CD4-positive, alpha-beta T cell treated with Interleukin-21 for 1 hour (primary cell): Measurements from ENCODE around the gene GYS2.
"Not testable (repeated sequence)": the region's sequence is repeated elsewhere in the genome, so short reads cannot be mapped to it uniquely, and the experiment has no call there.

Source experiments
- DNase-seq: peaks from one replicate; pipeline ENCODE4 v3.0.0-alpha.2; 2020

Gene GYS2

DNA sequence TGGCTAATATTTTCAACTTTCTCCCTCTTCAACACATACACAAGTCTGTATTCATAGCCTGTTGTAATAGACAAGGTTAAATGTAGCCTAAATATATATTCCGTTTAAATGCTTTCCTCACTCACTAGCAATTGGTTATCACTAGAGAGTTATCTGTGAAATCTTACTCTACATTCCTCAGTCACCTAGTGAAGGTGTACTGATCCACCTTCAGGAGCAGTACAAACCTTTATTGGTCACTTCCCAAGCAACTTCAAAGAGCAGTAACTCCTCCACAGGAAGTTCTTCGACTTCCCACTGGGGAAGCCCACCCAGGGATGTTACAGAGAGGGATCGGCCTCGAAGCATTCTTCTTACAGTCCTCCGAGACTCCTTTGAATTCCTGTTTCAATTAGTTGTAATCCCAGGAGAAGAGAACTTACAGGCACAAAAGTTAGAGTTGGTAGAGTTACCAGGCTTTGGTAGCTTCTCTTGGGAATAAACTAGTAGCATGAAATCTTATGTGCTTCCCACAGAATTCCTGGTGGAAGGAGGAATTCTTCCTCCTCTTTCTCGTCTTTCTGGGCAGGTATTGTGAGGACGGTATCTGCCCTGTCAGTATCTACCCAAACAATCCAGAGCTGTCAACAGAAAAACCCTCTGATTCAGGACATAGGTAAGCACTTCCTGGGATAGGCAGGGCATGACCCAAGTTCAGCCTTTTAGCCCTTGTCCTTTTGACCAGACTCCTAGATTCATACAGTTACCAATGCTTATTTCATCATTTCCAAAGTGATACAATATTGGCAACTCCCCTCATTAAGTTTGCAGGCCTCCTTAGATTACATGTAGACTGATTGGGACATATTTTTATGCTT lies at the start of gene GYS2:
Gene GYS2 (minus strand): TSS at position 603 of the 857 bp plus-strand sequence. CDS start 255 bp downstream, at position 348.
- no peak for DNase-seq

DNA sequence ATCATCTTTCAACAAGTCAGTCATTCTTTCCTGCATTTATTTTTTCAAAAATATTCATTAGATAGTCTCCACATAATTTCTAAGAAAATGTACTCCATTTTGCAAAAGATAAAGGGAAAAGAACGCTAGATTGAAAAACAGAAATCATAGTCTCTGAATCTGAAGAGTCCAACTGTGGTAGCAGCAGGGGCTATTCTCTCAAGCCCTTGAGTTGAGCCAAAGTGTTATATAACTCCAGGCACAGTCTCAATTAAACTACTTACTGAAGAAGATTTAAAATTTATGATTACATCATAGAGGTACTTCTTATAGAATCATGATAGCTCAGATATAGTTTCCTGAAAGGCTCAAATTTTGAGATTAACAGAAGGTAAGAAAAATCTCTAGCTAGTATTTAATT lies 47.2 kb upstream of the GYS2 start:
- DNase-seq: no peak

DNA sequence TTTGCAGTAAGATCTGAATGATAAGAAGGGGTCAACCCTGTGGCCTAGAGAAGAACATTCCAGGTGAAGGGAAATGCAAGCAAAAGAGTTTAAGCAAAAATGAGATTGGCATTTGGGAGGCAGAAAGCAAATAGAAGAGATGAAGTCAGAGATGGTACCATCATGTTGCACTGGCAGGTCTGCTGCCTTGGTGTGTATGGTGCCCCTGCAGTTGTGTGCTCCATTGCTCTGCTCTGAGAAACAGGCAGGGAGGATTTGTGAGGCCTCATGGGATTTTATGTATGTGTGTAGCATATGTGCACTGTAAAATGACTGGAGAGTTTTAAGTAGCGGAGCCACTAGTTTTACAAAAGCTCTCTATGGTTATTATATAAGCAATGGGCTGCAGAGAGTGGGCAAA lies 46.4 kb upstream of the GYS2 start:
- no peak for DNase-seq

DNA sequence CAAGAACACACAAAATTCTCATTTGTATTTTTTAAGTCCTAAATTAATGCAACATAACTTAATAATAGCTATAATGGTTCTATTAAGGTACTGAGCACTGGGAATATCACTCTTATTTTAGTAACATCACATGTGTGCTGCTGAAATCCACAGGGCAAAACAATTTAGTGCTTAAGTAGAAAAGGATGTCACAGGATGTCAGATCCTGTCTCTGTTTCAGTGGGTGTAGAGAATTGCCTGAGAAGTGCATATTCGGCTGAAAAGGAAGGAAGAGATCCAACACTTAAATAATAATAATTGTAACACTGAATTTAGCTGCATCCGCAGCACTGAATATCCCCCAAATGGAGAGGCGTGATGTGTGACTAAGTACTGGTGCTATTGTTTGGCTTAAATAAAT lies 44.4 kb upstream of the GYS2 start:
- DNase-seq: no peak

DNA sequence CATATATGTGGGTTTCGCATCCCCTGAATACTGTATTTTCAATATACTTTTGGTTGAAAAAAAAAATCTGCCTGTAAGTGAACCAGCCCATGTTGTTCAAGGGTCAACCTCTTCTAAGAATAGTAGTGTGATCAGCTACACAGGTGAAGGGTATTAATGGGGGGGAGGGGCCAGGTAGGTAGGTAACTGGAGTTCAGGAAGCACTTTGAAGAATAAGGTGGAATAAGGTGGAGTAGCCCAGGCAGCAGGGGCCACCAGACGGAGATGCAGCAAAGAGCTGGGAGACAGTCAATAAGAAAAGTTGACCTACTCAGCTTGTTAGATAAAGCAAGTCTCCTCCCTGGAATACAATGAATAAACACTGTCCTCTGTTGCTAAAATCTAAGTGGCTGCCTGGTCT lies 43.7 kb upstream of the GYS2 start:
- no peak for DNase-seq

DNA sequence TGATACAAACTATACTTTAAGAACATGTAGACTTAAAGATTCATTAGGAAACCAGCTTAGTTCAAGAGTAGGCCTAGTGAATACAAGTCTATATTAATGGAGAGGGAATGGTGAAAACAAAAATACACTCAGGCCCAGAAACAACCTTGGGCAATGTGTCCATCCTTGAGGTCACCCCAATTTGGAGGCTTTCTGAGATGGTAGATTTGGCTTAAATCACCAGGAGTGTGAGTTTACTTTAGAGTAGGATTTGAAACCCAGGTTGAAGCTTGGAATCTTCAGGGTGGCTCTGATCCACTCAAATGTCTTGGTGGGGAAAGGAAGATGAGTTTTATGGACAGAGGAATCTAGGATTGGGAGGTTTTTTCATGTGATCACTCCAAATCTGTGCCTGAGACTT lies 42.5 kb upstream of the GYS2 start:
- DNase-seq: no peak

DNA sequence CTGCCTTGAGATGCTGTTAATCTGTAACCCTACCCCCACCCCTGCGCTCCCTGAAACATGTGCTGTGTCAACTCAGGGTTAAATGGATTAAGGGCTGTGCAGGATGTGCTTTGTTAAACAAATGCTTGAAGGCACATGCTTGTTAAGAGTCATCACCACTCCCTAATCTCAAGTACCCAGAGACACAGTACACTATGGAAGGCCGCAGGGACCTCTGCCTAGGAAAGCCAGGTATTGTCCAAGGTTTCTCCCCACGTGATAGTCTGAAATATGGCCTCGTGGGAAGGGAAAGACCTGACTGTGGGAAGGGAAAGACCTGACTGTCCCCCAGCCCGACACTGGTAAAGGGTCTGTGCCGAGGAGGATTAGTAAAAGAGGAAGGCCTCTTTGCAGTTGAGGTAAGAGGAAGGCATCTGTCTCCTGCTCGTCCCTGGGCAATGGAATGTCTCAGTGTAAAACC lies 40.4 kb upstream of the GYS2 start:
- not testable (repeated sequence) for DNase-seq

DNA sequence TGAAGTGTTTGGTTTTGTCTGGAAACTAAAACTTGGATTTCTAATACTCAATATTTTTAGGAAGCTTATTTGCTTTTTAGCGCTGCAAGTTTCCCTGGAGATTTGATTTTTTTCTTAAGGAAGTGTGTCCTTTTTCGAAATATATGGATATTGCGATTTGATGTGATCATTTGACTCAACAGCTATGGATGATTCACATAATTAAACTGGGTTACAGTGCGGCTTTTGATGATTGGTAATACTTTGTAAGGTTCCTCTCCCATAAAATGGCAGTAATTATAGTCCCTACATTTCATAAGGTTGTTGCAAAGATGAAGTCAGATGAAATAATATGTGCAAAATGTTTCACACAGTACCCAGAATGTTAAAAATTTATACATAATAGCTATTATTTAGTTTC lies 39.9 kb upstream of the GYS2 start:
- DNase-seq: no peak

DNA sequence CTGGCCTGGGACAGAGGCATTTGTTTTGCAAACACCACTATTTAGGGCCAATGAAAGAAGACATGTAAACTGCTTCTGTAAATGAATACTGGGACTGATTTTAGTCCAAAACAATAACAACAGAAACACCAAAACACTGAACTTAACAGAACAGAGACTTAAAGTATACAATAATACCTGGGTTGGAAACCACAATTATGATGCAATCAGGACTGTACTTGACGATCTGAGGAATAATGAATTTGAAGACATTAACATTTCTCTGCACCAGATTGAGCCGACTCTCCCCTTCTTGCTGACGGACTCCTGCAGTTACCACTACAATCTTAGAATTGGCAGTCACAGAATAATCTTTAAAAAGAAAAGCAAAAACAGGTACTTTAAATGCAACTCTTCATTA lies 39.1 kb upstream of the GYS2 start:
- no peak for DNase-seq

DNA sequence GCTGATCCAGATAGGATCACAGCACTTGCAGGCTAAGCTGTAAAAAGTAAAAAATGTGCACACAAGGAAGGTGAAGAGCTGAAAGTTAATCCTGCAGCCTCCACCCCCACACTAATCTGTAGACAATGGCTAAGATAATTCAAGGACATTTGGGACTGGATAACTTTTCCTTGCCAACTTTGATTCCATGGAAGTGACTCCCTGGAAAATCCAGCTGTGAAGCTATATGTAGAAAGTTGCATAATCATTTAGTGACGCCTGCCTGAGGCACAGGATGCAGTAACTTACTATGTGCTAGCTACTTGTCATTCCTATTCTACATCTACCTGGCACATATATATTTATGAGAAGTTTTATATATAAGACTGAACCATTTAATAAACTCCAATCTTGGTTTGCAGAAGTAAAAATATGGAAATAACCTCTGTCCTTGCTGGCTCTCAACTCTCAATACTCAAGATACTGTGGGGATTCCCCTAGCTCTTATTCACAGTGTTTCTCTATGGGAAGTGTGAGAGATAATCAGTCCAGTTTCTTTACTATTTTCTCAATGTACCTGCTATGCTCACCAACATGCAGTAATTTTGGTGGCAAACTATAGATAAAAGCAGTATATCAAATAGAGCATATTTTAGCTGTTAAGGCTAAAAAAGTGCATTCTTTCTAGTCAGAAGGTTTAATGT lies 38.2 kb upstream of the GYS2 start:
- DNase-seq: no peak

DNA sequence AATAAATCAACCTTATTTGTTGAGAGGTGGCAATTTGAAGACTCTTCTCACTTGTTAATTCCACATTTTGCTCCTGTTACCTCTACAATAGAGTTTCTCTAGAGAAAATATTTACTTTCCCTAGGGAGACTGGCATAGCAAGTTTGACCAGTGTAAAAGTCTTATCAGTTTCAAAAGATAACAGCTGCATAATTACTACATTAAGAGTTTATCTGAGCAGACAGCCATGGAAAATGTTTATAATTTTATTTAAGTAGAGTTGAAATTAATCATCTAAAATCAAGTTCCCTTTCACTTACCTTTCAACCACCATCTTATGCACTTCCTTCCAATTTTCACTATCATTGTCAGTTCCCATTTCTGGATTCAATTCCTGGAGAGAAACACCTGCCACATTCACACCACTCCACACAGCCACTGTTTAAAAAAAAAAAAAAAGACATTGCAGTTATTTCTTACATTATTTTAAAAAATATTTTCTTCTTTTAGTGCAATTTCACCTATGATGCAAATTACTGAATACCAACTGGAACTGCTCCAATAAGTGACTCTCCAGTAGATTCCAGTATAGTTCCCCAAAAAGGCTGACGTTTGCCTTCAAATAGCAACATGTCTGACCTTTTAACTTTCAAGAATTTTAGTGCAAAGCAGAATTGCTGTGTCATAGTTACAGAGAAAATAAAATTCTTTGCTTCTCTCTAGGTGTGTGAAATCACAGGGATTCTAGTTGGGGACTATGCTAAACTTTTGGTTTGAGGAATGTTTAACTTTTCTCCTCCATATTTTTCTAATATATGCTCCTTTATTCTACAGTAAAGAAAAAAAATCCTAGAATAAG lies 33.6 kb upstream of the GYS2 start:
- DNase-seq: no peak

DNA sequence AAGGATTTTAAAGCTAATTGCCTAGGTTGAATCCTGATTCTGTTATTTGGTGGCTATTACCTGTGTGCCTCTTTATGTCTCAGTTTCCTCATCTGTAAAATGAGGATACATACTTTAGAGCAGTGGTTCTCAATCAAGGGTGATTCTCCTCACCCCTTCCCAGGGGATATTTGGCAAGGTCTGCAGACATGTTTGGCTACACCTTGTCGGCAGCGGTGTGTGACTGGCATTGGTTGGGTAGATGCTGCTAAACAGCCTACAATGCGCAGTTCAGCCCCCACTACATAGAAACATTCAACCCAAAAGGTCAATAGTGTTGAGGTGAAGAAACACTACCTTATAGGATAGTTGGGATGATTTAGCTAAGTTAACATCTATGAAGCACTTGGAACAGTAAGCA lies 29.6 kb upstream of the GYS2 start:
- DNase-seq: no peak

DNA sequence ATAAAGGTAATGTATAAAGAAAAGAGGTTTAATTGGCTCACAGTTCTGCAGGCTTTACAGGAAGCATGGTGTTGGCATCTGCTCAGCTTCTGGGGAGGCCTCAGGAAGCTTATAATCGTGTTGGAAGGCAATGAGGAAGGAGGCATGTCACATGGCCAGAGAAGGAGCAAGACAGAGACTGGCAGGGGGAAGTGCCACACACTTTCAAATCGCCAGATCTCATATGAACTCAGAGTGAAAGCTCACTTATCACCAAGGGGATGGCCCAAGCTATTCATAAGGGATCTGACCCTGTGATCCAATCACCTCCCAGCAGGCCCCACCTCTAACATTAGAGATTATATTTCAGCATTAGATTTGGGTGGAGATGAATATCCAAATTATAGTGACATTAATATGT lies 26.7 kb upstream of the GYS2 start:
- DNase-seq: no peak

DNA sequence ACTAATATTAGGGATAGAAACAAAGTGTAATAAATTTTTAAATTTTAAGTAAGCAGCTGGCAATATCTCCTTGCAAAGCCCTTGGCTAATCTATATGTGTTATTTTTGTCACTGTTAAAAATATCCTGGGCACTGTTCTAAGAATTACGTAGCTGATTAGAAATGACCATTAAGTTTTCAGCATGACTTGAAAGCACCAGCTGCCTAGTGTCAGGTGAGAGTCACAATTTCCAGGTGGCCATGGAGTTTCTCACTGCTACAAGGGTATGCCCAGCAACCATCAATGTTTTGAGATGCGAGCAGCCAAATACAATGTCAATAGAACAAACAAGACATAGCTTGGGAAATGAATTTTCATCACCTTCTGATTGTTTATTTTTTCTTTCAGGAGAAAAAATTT lies 23.3 kb upstream of the GYS2 start:
- no peak for DNase-seq

DNA sequence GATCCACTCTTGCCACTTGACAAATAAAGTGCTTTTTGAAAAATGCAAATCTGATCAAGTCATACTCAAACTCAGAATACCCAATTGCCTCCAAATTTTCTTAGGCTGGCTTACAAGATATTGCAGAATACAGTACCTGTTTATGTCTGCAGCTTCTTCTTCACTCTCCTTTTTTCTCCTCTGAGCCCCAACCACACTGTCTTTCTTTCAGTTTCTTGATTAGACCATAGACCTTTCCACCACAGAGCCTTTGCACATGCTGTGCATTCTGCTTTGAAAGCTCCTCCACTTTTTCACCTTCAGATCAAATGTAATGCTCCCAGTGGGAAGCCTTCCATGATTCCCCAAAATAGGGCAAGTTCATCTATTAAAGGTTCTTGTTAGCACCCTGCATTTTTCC lies 13.9 kb upstream of the GYS2 start:
- no peak for DNase-seq

DNA sequence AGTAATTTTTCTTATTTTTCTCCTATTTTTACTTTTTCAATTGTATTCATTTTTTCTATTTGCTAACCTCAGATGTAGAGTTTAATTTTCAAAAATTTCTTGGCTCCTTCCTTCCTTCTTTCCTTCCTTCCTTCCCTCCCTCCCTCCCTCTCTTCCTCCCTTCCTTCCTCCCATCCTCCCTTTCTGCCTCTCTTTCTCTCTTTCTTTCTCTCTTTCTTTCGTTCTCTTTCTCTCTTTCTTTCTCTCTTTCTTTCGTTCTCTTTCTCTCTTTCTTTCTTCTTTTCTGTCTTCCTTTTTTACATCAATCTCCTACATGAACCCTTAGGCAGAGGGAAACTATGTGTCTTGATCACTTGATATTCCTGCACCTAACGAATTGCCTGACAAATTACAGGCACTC lies 12.4 kb upstream of the GYS2 start:
- DNase-seq: no peak

DNA sequence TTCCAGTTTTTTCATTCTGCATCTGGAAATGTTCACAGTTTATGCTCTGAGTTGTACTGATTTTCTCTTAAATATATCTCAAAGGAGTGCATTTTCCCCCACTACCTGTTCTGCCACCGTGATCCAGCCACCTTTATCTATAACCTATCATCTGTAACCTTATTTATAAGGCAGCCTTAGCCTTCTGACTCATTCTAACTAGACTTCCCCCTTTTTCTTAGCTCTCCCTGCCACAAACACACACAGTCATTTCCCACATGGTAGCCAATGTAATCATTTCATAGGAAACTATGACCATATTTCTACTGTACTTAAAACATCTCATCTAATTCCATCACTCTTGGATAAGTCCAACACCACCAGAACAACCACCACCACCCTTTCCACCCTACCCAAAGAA lies 10.8 kb upstream of the GYS2 start:
- DNase-seq: peak; percentile 23

DNA sequence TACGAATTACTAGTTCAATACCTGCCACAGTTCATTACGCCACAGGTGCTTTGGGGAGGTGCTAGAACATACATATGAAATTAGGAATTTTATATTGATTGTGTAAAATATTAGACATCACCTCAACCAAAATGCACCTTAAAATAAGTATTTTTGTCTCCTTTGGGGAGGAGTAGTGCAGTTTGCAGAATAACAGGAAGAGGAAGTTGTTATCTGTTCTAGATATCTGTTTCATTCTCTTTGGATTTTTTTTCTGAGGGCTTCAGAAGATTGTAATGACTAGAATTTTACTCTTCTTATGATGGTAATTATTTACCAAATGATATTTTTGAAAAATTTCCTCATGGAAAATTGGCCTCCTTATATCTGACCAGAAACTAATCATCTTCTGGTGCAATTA lies 9.9 kb upstream of the GYS2 start:
- DNase-seq: peak; percentile 33

DNA sequence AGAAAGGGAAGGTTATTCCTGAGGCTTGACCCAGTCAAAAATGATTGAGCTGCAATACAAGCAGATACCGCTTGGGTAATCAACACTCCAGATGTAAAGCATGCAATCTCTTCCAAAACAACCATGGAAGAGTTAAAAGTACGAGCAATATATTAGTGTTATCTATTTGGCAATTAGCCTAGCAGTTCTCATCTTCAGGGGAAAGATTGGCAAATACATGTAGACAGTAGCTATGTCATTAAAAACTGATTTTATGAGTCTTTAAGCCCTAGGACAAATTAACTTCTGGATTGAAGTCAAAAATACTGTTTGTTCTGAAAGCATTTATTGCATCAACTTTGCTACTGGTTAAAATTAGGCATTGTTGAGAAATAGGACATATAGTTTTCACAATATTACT lies 9.3 kb upstream of the GYS2 start:
- DNase-seq: no peak

DNA sequence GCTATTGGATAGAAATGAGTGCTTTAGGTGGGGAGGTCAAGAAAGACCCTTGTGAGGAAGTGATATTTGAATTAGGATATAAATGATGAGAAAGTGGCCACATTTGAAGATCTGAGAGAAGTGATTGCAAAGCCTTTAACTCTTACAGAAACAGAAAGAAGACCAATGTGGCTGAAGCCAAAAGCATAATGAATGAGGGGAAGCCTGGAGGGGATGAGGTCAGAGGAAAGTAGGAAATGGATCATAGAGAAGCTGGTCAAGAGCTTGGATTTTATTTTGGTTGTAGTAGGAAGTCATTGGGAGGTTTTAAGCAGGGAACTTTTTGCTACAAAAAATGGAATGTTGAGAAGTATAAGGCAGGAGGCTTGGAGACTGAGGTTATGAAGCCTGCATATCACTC lies 3.5 kb upstream of the GYS2 start:
- DNase-seq: no peak

DNA sequence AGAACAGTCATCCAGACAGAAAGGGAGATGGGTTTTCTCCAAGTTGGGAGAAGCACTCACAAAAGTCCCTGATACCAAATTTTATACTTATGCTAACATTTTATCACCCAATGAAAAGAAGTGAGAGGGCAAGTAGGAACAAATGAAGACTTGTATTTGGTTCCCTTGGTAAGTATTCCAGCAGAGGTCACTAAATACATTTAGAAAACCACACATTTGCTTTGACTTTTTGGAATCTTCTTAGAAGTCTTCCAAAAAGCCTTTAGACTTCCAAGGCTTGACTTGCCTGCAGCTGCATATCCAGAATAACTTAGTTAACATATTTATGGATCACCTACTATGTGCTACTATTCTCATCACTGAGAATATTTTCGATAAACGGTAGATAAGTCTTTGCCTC lies 3.1 kb upstream of the GYS2 start:
- DNase-seq: peak; percentile 48

DNA sequence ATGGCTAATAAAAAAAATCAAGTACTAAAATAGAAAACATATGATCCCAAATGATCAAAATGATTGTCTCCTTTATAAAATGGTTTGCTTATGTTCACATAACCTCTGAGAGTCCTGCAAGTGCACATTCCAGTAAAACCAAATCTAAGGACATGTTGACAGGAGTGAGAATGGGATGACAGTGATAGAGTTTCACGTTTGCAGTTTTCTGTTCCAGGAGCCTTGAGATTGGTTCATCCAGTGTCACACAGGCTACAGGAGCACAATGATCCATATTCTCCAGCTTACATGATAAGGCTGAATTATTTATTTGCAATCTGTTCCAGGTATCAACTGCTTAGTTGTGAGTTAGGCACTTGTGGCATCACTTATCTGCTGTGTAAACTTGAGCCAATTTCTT lies 1.5 kb upstream of the GYS2 start:
- no peak for DNase-seq

DNA sequence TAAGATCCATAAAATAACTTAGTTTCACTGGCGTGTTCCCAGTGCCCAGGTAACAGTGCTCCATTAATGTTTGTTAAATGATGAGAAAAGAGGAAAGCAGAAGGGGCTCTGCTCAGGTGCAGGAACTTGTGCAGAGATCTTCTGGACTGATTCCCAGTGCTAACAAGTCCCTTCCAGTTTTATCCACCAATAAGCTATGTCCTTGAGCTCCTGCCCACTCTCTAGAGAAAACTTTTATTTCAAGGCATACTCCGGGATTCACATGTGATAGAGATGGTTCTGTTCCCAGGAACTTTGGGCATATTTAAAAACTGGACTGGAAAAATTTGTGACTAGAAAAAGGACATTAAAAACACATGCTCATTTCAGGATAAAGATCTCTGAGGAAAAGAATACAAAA lies 1.9 kb downstream of the GYS2 start:
- no peak for DNase-seq

DNA sequence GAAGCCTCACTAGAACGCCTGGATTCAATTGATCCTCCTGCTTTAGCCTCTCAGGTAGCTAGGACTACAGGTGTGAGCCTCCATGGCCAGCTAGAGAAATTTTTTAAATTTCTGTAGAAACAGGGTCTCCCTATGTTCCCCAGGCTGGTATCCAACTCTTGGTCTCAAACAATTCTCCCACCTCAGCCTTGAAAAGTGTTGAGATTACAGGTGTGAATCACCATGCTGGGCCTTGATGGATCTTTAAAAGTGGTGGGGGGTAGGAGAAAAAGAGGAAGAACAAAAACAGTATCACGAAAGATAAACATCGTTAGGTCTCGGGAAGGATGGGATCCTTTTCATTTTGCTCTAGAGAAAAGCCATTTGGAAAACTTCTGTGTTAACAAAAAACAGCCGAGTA lies 4.5 kb downstream of the GYS2 start:
- DNase-seq: no peak
